Stomach (tissue), 4 donors: Measurements from ENCODE around the gene SEMA3A.

ENCODE experiments used
- POLR2AphosphoS5 ChIP-seq, 3 donors: sonication (generic); formaldehyde crosslinking; IDR thresholded peaks; one replicate each; pipeline ENCODE4 v1.6.1; 2016; ENCODE audit warnings: antibody characterized with exemption in 3 of 3
- TF ChIP-seq, protein P1 (sequence below), 7 experiments: fragments of 450-650 bp in 4 of 7; fragments of 200-600 bp in 3 of 7; sonication (generic) in 3 of 7; IDR thresholded peaks; one replicate each; pipeline ENCODE4 v1.5.1; 2016 to 2019; ENCODE audit warnings: antibody characterized with exemption in 7 of 7, control low read depth in 2 of 7, mild to moderate bottlenecking in 1 of 7

DNA sequence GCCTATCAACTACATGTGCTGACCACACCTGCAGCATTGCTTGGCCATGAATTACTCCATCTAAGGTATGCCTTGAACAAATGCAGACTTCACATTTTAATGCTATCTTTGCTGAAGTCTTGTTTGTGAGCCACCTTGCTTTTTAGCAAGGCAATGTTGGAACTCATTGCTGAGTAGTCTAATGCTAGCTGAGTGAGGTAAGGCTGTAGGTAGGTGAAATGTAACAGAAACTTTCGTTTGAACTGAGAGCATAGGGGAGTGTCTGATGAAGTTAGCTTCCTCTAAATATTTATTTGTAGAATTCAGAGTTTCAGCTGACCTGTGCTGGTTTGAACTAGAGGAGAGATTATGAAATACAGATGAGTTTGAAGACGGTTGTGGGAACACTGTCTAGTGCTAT lies 238.5 kb downstream of the SEMA3A start:
- TF ChIP-seq, protein P1, sequence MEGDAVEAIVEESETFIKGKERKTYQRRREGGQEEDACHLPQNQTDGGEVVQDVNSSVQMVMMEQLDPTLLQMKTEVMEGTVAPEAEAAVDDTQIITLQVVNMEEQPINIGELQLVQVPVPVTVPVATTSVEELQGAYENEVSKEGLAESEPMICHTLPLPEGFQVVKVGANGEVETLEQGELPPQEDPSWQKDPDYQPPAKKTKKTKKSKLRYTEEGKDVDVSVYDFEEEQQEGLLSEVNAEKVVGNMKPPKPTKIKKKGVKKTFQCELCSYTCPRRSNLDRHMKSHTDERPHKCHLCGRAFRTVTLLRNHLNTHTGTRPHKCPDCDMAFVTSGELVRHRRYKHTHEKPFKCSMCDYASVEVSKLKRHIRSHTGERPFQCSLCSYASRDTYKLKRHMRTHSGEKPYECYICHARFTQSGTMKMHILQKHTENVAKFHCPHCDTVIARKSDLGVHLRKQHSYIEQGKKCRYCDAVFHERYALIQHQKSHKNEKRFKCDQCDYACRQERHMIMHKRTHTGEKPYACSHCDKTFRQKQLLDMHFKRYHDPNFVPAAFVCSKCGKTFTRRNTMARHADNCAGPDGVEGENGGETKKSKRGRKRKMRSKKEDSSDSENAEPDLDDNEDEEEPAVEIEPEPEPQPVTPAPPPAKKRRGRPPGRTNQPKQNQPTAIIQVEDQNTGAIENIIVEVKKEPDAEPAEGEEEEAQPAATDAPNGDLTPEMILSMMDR (IDR thresholded peaks at IDR 0.05) = no peak
- TF ChIP-seq POLR2AphosphoS5 (IDR thresholded peaks at IDR 0.05) = no peak
